Testis (tissue), 5 donors: ENCODE data around the gene OR7G1. TPM values are rescaled to one million over a fixed set of nuclear protein-coding genes. Genes with fewer than 3 reads are reported as not detected.

Experiments
- DNase-seq: peaks from one replicate; pipeline ENCODE4 v3.0.0-alpha.2; 2019
- H3K27ac ChIP-seq, 2 donors: fragments of 200-600 bp; sonication (generic); one replicate each; pipeline ENCODE4 v1.5.1; 2019
- H3K27me3 ChIP-seq: fragments of 200-600 bp; sonication (generic); one replicate; pipeline ENCODE4 v1.5.1; 2019
- H3K36me3 ChIP-seq: fragments of 200-600 bp; sonication (generic); one replicate; pipeline ENCODE4 v1.5.1; 2017; ENCODE audit warnings: low read depth; ENCODE audit errors: missing control alignments
- H3K4me1 ChIP-seq: fragments of 200-600 bp; sonication (generic); one replicate; pipeline ENCODE4 v1.5.1; 2019
- H3K4me3 ChIP-seq, 2 donors: fragments of 200-600 bp; sonication (generic); one replicate each; pipeline ENCODE4 v1.5.1; 2017 to 2019
- H3K9me3 ChIP-seq: fragments of 200-600 bp; sonication (generic); one replicate; pipeline ENCODE4 v1.5.1; 2017
- POLR2A ChIP-seq: fragments of 450-650 bp; IDR thresholded peaks from one replicate; pipeline ENCODE4 v1.6.1; 2017; ENCODE audit warnings: antibody characterized with exemption, mild to moderate bottlenecking, moderate library complexity
- WGBS, 2 donors: methylation state at CpG; one replicate each; pipeline ENCODE4 v1.1.5; 2018; 5-methylcytosine and 5-hydroxymethylcytosine counted together
- intact Hi-C: fragments of 100-400 bp; cut with DNase I; formaldehyde crosslinking; loops from one replicate; pipeline ENCODE4 v1.15.1; 2023; ENCODE audit warnings: low total_unique reads
- long read RNA-seq, 2 donors: transcript quantifications; one replicate each; lab custom pipeline, GENCODE V29; 2026
- polyA plus RNA-seq: library from polyadenylated mRNA; stranded (reverse); fragments of 350-450 nt; fragmentation: Illumina TruSeq; extraction: RNeasy Lipid Tissue Mini Kit (QIAGEN cat#74804); gene quantifications from one replicate; pipeline ENCODE4 v1.2.3, GENCODE V29; 2014; ENCODE audit warnings: low read depth, low replicate concordance; ENCODE audit not compliant: insufficient read depth
- total RNA-seq, 2 donors: library from RNA; depleted of rRNA; stranded (reverse); fragments of >200 nt; gene quantifications; one replicate each; pipeline ENCODE4 v1.2.3, GENCODE V29; 2016
- TF ChIP-seq, protein P1 (sequence below), 3 experiments: fragments of 450-650 bp in 2 of 3; fragments of 200-600 bp in 1 of 3; sonication (generic) in 1 of 3; IDR thresholded peaks; one replicate each; pipeline ENCODE4 v1.5.1; 2016 to 2019; ENCODE audit warnings: antibody characterized with exemption in 3 of 3, mild to moderate bottlenecking in 2 of 3, moderate library complexity in 1 of 3

Gene OR7G1
- total RNA-seq (not detected), polyA plus RNA-seq (not detected)
- long read RNA-seq, donor 1 = 0 reads
- long read RNA-seq, donor 2, partial matches to known transcripts = 0 of 1 reads
- long read RNA-seq, donor 2, other reads (novel, unspliced or antisense) = 0 of 1 reads

GRCh38 chr19:9115307-9115813, at the start of gene OR7G1:
OR7G1 (minus strand) TSS chr19:9115763; CDS start chr19:9115763, 0 bp downstream.
- Histone ChIP-seq H3K27ac (no peak within 1 kb of the TSS), H3K4me3 (no peak within 1 kb of the TSS), H3K4me1 (no peaks in the 10 kb centered on the region), H3K9me3 (no peaks in the 10 kb centered on the region), H3K36me3 (no peaks in the 10 kb centered on the region), H3K27me3 (no peaks in the 10 kb centered on the region)
- no peak for DNase-seq
- WGBS, 2 donors = 77 to 92% methylated on average over 2 of the region's 2 CpGs
- no peak for TF ChIP-seq POLR2A
- TF ChIP-seq, protein P1, sequence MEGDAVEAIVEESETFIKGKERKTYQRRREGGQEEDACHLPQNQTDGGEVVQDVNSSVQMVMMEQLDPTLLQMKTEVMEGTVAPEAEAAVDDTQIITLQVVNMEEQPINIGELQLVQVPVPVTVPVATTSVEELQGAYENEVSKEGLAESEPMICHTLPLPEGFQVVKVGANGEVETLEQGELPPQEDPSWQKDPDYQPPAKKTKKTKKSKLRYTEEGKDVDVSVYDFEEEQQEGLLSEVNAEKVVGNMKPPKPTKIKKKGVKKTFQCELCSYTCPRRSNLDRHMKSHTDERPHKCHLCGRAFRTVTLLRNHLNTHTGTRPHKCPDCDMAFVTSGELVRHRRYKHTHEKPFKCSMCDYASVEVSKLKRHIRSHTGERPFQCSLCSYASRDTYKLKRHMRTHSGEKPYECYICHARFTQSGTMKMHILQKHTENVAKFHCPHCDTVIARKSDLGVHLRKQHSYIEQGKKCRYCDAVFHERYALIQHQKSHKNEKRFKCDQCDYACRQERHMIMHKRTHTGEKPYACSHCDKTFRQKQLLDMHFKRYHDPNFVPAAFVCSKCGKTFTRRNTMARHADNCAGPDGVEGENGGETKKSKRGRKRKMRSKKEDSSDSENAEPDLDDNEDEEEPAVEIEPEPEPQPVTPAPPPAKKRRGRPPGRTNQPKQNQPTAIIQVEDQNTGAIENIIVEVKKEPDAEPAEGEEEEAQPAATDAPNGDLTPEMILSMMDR (IDR thresholded peaks at IDR 0.05) = no peak
- intact Hi-C loops = no loop called here

DNA sequence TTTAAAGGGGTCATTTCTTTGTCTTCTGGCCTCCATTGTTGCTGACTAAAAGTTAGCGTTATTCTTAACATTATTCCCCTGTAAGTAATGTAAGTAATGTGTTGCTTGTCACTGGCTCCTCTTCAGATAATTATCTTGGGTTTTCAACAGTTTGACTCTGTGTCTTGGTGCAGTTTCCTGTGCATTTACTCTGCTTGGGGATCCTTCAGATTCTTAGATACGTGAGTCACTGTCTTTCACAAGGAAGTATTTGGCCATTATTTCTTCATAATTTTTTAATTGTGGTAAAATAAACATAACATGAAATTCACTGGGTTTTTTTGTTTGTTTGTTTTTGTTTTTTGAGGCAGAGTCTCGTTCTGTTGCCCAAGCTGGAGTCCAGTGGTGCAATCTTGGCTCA, 49.7 kb upstream of the OR7G1 start:
- no peaks in the 10 kb centered on the region for H3K9me3 ChIP-seq
- H3K36me3 ChIP-seq = no peaks in the 10 kb centered on the region
- H3K27me3 ChIP-seq = no peaks in the 10 kb centered on the region
- DNase-seq = no peak
- H3K4me1 ChIP-seq = no peaks in the 10 kb centered on the region
- WGBS, 2 donors = 97 to 98% methylated on average over 3 of the region's 3 CpGs
- no peak overlapping the region for H3K27ac ChIP-seq
- TF ChIP-seq, protein P1 (IDR thresholded peaks at IDR 0.05) = no peak
- TF ChIP-seq POLR2A = no peak
- H3K4me3 ChIP-seq = no peak overlapping the region
- intact Hi-C loops = no loop called here

GRCh38 chr19:9161427-9161826, 45.9 kb upstream of the OR7G1 start:
- no peaks in the 10 kb centered on the region for H3K9me3 ChIP-seq
- no peaks in the 10 kb centered on the region for H3K27me3 ChIP-seq
- TF ChIP-seq, protein P1 (IDR thresholded peaks at IDR 0.05) = no peak
- no peak for TF ChIP-seq POLR2A
- WGBS, 2 donors = 72 to 79% methylated on average over 12 of the region's 12 CpGs
- H3K36me3 ChIP-seq = no peaks in the 10 kb centered on the region
- intact Hi-C loops = no loop called here
- H3K4me3 ChIP-seq = no peak overlapping the region
- H3K4me1 ChIP-seq = no peaks in the 10 kb centered on the region
- H3K27ac ChIP-seq = no peak overlapping the region
- DNase-seq = no peak

- DNase-seq = no peak
- Histone ChIP-seq H3K27me3 (no peaks in the 10 kb centered on the region), H3K9me3 (no peaks in the 10 kb centered on the region), H3K4me3 (no peak overlapping the region), H3K36me3 (no peaks in the 10 kb centered on the region), H3K27ac (no peak overlapping the region), H3K4me1 (no peaks in the 10 kb centered on the region)
- no peak for TF ChIP-seq POLR2A
- TF ChIP-seq, protein P1 (IDR thresholded peaks at IDR 0.05) = no peak
- intact Hi-C loops = no loop called here
- WGBS, 2 donors = 54 to 88% methylated on average over 10 to 13 of the region's 13 CpGs
These were observed 44.3 kb upstream of the OR7G1 start for GRCh38 chr19:9159891-9160290.

DNA sequence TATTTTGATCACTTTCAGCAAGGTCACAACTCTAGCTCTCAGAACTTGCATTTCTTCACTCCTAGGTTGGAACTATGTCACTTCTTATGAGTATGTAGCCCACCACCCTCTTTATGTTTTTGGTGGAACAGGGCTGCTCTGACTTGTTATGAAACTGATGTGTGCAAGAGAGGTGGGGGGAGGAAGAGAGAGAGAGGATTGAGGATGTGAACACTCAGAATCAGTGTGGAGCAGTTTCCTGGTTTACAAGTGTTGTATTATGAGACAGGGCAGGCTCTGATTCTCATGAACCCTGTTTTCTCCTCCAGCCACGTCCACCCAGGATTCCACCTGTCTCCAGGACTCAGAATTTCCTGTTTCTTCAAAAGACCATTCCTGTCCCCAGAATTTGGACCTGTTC, 40.7 kb upstream of the OR7G1 start:
- no peak overlapping the region for H3K27ac ChIP-seq
- 92 to 93% methylated on average over 1 of the region's 1 CpG for WGBS, 2 donors
- no peaks in the 10 kb centered on the region for H3K4me1 ChIP-seq
- no peak for TF ChIP-seq POLR2A
- TF ChIP-seq, protein P1 (IDR thresholded peaks at IDR 0.05) = no peak
- no peaks in the 10 kb centered on the region for H3K36me3 ChIP-seq
- H3K4me3 ChIP-seq = no peak overlapping the region
- intact Hi-C loops = no loop called here
- no peaks in the 10 kb centered on the region for H3K27me3 ChIP-seq
- DNase-seq = no peak
- no peaks in the 10 kb centered on the region for H3K9me3 ChIP-seq
